HG03565 (cell line): ENCODE data around the gene ILK.

Source experiments
- ATAC-seq: cut with Tn5 transposase; IDR thresholded peaks from one replicate; pipeline ENCODE4 v1.9.1; 2021; ENCODE audit warnings: mild to moderate bottlenecking, moderate library complexity; ENCODE audit not compliant: unreplicated experiment

ILK gene

GRCh38 chr11:6604790-6605189 lies 1.2 kb downstream of the ILK start:
- no peak for ATAC-seq

- peak; percentile 37 for ATAC-seq
Measured at GRCh38 chr11:6606471-6607189, 3.1 kb downstream of the ILK start.

- ATAC-seq = peak; percentile 0
Measured at GRCh38 chr11:6607190-6607795, 3.7 kb downstream of the ILK start.

GRCh38 chr11:6608011-6608410 lies 4.4 kb downstream of the ILK start:
- ATAC-seq = no peak

- no peak for ATAC-seq
Measured at GRCh38 chr11:6608726-6609501, 5.3 kb downstream of the ILK start.

GRCh38 chr11:6609502-6610015 lies 6.0 kb downstream of the ILK start:
- ATAC-seq = no peak

- ATAC-seq = no peak
Measured at GRCh38 chr11:6610591-6610990, 7.0 kb downstream of the ILK start.

GRCh38 chr11:6611092-6611962 lies 7.8 kb downstream of the ILK start:
- ATAC-seq = peak; percentile 2

GRCh38 chr11:6611963-6612212 lies 8.3 kb downstream of the ILK start:
- ATAC-seq = peak; percentile 5

- peak; percentile 72 for ATAC-seq
Measured at GRCh38 chr11:6612213-6613041, 8.9 kb downstream of the ILK start, which contains the start of gene TAF10. Gene TAF10, minus strand, starts transcription at chr11:6612216. Its CDS starts 27 bp downstream, at chr11:6612189.

GRCh38 chr11:6613496-6613895 lies 9.9 kb downstream of the ILK start:
- ATAC-seq = no peak

GRCh38 chr11:6614446-6614845 lies 10.9 kb downstream of the ILK start:
- no peak for ATAC-seq

GRCh38 chr11:6615046-6615445 lies 11.5 kb downstream of the ILK start:
- ATAC-seq = no peak

- no peak for ATAC-seq
Measured at GRCh38 chr11:6615882-6616585, 12.5 kb downstream of the ILK start.

- ATAC-seq = no peak
Measured at GRCh38 chr11:6616596-6617250, 13.1 kb downstream of the ILK start.

- no peak for ATAC-seq
Measured at GRCh38 chr11:6617315-6617781, 13.8 kb downstream of the ILK start.

GRCh38 chr11:6618117-6619003 lies 14.8 kb downstream of the ILK start:
- ATAC-seq = no peak
